ENCODE results near the gene HOXD9.

DNA sequence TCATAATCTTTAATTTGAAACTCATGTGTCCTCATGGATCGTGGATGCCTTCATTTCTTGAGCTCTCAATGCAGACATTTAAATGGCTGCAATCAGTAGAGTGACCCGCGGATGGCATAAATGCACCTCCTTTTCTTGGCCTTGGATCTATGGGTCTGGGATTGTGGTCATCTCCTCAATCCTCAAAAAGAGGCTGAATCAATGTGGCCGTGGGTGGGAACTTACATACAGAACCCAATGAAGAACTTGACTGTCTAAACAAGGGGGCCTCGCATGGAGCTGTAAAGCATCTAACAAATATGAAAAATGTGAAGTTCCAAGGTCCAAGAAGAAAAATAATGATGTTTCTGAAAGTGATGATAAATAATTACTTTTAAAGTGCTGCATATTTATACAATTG lies 27.1 kb upstream of the HOXD9 start:
- TF ChIP-seq CTCF (IDR thresholded peaks at IDR 0.05) (no peak), EZH2 (IDR thresholded peaks at IDR 0.05) (no peak)

Data from neural progenitor cell (in vitro differentiated cells).